CD4-positive, alpha-beta T cell treated with Interleukin-17A for 4 hours (primary cell): ENCODE results near the gene AFDN.

ENCODE experiments used
- DNase-seq: peaks from one replicate; pipeline ENCODE4 v3.0.0-alpha.2; 2020; ENCODE audit warnings: mixed read lengths

The AFDN gene

DNA sequence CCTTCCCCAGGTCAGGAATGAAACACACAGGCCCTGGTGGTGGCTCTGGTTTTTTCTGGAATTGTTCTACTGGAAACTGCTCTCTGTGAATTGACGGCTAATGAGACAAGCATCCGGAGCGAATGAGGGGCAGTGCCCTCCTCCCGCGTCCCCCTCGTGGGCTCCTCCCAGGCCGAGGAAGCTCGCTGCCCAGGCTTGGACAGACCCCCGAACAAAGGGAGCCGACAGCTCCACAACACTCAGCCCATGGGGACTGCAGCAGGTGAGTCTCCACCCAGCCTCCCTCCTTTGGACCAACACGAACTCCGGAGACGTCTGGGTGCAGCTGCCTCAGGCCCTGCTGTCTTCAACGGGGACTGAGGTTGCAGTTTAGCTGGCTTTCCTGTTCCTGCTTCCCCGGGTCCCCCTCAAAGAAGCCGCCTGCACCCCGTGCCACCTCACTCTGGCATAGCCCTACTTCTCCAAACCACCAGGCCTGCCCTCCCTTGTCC is 31.3 kb upstream of the AFDN start:
- no peak for DNase-seq

DNA sequence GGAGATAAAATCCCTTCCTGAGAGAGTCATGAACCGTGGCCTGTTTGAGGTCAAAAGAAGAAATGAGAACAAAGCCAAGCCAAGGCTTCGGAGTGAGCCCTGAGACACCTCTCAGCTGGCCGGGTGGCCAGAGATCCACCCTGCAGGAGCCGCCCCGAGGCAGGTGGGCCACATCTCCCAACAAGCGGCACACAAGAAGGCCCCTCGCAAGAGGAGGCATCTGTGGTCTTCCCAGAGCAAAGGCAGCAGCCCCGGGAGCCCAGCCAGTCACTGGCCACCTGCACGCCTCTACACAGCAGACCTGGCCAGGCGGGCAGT is 30.9 kb upstream of the AFDN start:
- DNase-seq: no peak

DNA sequence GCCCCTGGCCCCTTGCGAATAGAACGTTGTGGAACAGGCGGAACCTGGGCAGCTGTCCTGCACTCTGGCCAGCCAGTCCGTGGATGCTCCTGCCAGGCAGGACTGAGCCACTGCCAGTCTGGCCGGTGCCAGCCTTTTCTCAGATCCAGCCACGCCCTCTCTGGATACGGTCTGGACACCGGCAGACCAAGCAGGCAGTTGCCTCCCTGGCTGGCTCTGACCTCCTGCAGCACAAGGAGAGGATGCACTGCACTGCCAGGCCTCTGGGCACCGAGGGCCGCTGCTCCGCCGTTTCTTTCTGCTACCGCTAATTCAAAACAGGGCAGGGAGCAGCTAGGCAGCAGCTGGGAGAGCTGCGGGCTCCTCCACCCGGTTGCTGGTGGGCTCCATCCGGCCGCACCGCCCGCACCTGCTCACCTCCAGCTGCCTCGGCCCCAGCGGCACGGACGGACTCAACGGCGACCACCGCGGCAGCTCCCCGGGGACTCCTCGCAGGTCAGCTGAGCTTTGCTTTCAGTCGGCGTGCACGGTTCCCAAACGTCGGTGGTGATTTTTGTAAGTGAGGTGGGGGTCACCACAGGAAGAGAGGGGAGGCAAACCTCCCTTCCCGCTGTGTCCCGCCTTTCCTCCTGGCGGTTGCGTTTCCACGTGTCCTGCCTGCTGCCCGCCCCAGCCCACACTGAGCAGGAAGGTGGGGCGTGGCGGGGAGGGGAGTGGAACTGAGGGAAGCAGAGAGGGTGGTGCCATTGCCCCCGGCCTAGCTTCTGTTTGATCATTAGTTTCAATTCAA is 30.3 kb upstream of the AFDN start:
- DNase-seq: no peak

DNA sequence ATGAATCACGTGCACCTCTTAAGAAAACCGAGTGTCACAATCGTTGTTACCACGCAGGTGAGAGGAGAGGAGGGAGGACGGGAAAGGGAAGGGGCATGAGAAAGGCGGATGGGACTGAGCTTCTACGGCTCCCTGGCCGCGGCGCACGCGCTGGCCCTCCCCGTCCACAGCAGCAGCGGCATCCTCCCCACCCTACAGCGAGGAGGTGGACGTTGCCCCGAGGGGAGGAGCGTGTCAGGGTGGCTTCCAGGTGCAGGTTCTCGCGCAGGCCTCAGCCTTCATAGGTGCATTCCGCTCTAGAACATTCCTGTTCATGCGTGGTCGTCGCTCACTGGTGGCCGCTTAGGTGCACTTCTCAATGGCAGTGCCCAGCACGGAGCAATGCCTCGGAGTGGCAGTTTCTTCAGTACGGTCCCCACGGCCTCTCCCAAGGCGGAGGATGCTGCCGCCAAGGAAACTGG is 29.7 kb upstream of the AFDN start:
- DNase-seq: no peak

DNA sequence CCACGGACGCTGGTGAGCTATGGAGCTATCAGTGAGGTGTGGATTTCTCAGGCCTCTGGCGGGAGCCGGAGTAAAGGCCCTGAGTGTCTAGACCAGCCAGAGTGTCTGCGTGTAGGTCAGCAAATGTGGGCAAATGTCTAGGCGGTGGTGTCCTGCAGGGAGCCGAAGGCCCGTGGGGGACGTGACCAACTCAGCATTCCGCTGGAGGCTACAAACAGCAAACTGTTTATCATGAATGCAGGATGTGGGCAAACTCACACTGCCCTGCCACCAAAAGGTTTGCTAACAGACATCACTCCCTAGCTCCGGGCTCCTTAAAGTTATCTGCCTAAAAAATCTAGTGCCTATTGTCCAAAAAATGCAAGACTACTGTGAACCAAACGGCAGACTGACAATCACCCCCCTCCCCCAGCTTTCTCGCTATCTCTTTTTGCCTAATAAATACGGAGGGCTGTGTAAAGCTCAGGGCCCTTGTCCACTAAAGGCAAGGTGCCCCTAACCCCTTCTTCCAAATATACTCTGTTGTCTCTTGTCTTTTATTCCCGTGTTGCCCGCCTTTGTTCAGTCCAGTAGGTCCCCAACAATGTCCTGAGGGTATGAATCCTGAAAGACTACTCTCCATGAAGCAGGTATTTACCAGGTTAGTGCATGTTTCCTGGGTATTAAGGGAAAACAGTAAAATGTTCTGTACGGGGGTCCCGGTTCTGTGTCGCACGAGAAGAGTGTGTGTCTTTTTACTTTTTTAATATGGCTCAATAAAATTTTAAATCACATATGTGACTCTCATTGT is 29.0 kb upstream of the AFDN start:
- no peak for DNase-seq

DNA sequence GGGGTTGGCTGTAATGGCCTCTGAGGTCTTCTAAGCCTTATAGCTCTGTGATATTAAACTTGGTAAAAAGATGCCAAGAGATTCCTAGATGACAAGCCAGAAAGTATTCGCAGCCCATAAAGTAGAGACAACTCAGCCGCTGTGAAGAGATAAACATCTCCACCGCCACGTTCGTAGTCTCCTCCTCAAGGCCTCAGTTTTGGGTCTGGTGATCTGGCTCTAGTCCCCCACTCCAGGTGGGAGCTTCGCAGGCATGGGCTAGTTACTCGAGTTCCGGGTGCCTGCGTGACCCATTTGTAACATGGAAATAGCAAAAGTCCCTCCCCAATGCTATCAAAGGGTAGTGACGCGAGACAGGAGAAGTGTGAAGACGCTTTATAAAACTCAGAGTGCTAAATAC is 28.3 kb upstream of the AFDN start:
- no peak for DNase-seq

DNA sequence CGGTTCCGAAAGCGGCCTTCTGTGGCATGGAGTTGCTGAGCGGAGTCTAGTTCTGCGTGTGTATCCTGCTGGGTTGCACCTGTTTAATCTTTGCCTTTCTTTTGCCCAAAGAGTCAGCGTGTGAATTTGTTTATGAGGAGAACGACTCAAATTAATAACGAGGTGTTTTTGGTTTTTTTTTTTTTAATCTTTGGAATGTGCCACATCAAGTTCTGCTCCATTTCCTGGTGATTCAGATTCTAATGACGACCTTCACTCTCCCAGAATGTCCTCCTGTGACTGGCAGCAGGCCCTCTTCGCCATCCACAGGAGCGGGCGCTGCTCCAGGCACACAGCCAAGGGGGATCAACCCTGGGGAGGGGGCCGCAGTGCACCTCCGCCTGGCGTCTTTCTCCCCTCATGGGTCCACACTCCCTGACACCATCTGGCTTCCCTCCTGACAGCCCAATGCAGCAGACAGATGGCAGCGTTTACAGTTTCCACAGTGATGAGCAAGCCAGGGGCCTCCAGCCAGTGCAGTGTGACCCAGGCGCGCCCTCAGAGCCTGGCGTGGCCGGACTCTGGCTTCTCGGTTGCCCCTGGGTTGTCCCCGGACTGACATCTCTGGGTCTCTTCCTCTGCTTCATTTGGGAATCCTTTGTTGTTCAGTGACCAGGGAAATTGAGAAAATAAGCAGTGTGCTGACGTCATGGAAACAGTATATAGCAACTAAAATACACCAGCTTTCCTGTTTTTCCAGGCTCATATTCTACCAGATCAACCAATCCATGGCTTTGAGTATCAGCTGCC is 27.5 kb upstream of the AFDN start:
- DNase-seq: no peak

DNA sequence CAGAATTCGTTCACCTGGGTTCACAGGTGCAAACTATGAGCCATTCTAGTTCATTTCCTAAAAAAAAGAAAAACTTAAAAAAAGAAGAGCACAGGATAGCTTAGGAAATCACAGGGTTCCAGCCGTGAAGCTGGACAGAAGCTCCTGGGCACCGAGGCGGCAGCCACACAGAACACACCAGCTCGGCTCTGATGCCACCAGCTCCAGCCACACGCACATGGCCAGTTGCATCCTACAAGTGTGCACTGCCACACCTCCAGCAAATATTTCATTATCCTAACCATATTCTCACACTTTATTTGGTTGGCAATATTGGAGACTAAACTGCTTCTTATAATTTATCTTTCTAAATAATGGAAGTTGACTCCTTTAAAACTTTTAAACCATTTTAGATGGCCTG is 26.2 kb upstream of the AFDN start:
- DNase-seq: no peak

DNA sequence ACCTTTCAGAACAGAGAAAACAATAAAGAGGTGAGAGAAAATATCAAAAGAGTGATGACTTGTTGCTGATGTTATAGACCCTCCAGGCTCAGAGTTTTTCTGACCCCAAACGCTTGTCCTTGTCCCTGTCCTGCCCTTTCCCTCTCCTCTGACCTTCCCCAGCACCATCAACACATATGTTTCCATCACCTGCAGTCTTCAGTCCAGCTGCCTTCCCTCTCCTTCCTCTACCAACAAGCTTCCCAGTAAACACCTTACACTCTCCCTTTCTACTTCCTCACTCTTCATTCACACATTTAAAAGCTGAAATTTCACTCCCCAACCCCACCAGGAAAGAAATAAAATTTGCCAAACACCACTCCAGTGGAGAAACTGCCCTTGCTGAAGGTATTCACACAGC is 25.4 kb upstream of the AFDN start:
- no peak for DNase-seq

DNA sequence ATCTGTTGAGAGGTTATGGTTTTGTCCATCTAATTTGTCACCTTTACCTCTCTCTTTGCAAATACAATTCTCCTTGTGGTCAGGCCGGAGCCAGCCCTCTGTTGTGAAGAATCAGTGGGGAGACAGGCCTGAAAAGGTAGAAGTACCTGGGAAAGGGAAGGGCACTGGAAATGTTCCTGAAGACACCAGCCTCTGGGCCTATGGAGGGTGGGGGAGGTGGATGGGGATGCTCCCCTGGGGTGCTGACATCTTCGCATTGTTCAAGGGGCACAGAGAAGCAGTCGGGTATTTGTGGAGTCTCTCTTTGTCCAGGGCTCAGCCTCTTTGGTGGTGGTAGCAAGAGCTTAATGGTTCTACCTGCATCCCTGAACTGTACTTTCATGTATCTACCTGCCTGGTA is 24.4 kb upstream of the AFDN start:
- DNase-seq: no peak

DNA sequence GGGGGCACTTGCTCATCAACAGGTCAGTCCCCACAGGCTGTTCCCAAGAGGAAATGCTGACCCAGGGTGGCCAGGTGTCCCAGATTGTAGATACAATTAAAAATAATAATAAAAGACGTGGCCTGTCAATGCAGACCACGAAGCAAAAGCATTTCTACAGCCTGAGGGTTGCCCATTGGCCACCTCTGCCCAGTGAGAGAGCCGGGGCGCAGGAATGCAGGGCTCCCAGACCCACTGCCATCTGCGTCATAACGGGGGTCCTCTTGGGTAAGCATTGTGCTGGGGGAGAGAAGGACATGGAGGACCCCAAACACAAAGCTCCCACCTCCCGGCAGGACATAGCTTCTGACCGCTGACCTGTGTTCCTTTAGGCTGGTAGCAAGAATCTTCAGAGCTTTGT is 22.9 kb upstream of the AFDN start:
- no peak for DNase-seq

DNA sequence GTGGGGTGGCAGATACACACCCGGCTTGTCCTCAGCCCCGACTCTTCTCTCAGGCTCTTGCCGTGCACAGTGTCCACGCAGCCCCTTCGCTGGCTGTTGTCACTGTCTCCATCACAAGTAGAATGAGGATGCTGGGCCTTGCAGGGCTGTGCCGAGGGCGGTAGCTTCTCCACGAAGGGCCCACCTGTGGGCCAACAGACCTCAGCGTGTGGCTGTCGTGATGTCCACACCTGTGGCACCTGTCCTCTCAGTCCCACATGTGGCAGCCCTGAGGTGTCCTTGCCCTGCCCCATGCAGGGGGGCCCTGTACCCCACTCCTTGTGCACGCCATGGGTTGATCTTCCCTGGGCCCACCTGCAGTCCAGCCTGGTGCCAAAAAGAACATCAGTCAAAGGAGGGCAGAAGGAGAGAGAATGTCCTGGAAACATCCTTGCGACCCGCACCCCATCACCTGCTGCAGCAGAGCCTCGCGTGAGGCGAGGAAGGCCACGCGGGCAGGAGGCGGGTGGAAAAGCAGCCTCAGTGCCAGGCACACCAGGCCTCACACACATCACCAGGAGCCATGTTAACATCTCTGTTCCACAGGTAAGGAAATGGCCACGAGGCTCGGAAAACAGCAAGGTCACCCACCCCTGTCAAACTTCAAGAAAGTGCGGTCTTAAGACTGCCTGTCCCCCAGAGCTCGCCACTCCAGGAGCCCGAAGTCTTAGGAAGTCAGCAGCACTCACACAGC is 22.3 kb upstream of the AFDN start:
- no peak for DNase-seq

DNA sequence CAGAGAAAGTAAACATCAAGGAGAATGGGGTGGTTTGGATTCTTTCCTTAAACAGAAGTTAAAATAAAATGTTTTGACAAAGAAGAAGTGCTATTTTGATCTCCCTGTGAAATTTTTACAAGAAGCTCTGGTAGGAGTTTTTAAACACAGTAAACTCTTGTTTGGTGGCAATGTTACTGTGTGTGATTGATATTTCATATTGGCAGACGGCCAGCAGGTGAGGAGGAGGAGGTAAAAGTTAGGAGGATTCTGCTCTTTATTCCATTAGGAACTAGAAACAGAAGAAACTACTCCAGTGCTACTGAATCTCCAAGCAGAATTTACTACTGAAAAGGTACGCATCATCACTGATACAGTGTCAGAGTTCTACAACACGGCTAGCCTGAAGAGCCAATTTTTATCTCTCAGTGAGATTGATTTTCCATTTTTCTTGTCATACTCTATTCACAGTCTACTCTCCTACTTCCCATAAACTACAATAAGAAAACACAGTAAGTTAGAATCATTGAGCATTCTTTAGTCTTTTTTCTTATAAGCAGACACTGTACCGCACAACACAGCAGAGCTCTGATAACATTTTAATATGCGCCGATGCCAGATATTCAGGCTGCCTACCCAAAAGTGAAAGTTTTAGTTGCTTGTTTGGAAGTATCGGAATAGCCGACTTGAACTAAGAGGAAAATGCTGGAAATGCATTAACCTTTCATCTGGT is 21.2 kb upstream of the AFDN start:
- no peak for DNase-seq

DNA sequence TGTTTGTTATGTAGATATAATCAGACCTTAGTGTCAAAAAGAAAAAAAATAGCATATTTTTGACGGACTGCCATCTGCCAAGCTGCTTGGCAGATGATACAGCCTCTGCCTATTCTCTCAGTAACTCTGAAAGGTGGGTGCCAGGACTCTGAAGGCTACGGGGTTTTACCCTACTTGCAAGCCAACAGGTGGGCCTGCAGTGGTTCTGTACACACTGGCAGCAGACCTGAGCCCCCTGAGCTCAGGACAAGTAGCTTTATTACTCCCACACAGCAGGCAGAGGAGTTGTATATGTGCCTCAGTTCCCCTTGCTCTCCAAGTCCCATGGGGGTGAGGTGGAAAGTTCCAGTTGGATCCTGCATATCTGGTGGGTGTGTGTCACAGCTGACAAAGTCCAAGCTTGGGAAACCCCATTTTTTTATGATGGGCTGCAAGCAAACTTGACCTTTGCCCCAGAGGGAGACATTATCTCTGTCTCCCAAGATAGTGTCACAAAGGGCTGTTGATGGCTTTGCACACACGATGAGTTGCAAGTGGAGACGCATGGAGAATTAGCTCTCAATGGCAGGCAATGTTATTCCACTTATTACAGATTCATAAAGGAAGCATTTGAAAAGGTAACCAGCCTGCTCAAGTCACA is 20.5 kb upstream of the AFDN start:
- DNase-seq: no peak

DNA sequence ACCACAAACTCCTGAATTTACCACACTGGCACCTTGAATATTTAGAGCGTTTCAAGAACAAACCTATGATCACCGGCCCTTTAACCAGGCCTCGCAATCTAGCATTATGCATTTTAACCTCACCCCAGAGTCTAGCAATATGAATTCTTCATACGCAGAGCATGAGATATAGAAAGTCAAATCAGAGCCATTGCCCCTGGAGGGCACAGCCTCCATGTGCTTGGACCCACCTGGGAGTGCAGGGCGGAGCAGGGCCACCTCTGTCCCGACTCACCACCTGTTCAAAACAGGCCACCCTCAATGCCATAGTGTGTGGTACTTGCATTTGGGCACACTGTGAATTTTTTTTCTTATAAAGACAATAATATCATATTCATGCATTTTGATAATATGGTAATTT is 19.5 kb upstream of the AFDN start:
- DNase-seq: no peak

DNA sequence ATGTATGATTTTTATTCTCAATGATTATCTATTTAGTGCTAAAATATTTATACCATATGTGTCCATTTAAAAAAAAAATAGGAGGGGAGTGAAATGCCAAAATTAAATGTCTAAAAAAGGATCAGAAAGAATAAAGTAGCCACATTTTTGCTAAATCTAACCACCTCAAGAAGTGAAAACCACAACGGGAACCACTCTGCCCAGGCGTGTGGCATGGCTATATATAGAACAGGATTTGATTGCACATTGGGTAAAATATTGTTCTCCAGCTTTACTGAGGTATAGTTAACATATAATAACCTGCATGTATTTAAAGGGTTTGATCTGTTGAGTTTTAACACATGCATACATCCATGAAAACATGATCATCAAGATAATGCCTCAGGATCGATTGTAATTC is 19.0 kb upstream of the AFDN start:
- DNase-seq: no peak

DNA sequence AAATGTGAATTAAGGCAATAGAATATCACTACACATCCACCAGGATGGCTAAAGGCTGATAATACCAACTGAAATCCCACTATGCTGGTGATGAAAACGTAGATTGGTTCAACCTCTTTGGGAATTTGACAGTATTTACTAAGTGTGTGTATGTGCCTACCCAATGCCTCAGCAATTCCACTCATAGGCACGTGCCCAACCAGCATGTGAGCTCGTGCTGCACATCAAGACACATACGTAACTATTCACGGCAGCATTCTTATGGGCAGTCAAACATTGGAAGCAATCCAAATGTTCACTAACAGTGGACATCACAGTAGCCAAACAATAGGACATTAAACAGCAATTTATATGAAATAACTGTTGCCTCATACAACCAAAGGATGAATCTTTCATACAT is 15.7 kb upstream of the AFDN start:
- DNase-seq: no peak

DNA sequence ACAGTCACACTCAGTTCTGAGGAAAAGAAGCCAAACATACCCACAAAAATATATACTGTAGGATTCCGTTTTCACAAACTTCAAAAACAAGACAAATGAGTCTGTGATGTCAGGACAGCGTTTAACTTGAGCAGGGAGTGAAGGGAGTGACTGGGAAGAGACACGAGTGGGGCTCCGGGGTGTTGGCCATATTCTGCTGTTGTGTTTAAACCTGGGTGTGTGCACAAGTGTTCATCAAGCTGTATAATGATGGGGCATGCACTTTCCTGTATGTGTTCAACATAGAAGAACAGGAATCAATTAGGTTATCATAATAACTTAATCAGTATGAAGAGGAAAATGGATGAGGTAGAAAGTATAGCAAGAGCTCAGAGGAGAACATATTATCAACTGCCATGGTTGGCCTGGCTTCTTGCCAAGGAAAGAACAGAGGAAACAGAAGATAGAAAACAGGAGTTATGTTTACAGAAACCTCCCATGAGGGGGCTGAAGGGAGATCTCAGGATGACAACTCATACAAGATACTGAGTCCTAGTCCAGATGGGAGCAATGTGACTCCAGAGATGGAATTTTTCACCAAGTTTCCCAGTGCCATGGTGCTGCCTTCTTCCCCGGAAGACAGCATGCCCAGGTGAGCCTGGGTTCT is 15.1 kb upstream of the AFDN start:
- DNase-seq: no peak

DNA sequence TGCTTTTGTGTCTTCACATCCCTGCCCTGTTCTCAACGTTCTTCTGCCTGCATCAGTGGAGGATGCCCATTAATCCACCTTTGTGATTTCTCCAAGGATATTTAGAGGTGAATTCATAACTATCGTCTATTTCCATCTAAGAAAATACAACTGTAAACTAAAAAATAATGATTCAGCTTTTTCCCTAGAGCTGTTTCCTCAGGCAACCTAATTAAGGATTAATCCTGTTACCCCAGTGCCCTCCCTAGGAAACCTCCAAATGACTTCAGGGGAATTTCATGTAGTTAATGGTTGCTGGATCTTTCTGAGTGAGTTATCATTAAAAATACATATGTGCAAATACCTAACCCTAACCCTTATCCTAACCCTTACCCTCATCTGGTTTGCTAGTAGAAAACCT is 14.6 kb upstream of the AFDN start:
- DNase-seq: no peak

DNA sequence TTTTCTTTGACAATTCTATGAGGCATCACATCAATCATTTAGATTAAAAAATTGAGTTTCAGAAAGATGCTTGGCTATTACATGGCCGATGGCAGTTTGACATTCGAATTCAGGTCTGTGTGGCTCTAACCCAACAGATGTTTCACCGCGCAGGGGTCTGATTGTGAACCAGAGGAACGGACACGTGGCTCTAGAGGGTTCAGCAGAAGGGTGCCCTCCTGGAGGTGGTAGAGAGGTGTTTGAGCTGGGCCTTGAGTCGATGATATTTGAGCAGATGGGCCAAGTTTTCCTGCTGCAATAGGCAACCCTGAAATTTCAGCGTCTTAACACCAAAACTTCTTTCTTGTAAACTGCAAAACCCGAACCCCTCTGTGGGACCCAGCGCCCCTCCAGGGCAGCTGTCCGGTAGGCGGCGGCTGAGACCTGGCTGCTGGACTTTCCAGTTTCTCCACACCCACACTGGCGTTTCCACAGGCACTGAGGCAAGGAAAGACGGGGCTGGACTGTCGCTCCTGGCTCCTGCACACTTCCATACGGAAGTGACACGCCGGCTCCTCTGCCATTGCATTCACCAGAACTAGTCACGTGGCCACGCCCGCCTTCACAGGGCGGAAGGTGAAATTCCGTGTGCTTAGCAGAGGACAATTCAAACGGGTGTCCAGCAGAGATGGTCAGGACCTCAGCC is 11.3 kb upstream of the AFDN start:
- no peak for DNase-seq

DNA sequence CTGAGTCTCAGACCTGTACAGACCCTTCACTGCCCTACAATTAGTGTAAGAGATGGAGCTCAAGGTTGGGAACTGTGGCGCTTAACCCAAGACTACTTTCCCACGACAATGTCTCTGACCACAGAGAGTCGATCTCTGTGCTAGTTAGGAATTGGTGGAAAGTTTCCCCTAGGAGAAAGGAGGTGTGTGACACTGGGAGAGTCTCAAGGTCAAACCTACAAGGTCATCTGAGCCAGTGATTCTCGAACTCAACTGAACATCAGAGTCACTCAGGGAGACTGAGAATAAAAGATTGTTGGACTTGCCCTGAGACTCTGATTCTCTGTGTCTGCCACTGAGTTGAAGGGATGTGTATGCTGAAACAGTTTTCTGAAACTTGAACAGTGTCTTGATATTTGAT is 9.7 kb upstream of the AFDN start:
- no peak for DNase-seq
